ENCODE data around the gene DPF3.

DNA sequence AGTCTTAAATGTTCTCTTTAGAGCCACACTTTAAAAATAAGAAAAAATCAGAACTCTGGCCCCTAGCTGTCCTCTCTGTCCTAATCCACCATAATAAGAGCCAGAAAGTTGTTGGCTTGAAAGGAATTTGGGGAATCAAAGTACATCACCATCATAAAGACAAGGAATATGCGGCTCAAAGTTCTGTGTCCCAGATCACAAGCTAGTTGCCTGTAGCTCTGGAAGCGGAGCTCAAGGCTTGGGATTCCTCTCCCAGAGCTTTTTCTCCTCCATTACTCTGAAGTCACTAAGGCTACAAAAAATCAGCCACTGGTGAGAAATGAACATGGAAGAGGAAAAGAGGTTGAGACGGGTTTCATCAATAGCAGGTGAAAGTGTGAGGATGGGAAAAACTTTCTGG lies 6.4 kb downstream of the DPF3 start:
- TF ChIP-seq, protein P1, sequence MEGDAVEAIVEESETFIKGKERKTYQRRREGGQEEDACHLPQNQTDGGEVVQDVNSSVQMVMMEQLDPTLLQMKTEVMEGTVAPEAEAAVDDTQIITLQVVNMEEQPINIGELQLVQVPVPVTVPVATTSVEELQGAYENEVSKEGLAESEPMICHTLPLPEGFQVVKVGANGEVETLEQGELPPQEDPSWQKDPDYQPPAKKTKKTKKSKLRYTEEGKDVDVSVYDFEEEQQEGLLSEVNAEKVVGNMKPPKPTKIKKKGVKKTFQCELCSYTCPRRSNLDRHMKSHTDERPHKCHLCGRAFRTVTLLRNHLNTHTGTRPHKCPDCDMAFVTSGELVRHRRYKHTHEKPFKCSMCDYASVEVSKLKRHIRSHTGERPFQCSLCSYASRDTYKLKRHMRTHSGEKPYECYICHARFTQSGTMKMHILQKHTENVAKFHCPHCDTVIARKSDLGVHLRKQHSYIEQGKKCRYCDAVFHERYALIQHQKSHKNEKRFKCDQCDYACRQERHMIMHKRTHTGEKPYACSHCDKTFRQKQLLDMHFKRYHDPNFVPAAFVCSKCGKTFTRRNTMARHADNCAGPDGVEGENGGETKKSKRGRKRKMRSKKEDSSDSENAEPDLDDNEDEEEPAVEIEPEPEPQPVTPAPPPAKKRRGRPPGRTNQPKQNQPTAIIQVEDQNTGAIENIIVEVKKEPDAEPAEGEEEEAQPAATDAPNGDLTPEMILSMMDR (IDR thresholded peaks at IDR 0.05): no peak
- no peak for TF ChIP-seq POLR2A (IDR thresholded peaks at IDR 0.05)
